ENCODE data around the gene MSRB1. TPM values are rescaled to one million over a fixed set of nuclear protein-coding genes. Genes with fewer than 3 reads are reported as not detected.
A peak's percentile ranks its signal among the peaks of the same experiment; 100 is the strongest.
"Not testable (repeated sequence)": the region's sequence is repeated elsewhere in the genome, so short reads cannot be mapped to it uniquely, and the experiment has no call there.

Gene MSRB1
- total and polyA plus RNA-seq, 11 donors, result 12.4 to 70.2 (median 33.7) TPM

DNA sequence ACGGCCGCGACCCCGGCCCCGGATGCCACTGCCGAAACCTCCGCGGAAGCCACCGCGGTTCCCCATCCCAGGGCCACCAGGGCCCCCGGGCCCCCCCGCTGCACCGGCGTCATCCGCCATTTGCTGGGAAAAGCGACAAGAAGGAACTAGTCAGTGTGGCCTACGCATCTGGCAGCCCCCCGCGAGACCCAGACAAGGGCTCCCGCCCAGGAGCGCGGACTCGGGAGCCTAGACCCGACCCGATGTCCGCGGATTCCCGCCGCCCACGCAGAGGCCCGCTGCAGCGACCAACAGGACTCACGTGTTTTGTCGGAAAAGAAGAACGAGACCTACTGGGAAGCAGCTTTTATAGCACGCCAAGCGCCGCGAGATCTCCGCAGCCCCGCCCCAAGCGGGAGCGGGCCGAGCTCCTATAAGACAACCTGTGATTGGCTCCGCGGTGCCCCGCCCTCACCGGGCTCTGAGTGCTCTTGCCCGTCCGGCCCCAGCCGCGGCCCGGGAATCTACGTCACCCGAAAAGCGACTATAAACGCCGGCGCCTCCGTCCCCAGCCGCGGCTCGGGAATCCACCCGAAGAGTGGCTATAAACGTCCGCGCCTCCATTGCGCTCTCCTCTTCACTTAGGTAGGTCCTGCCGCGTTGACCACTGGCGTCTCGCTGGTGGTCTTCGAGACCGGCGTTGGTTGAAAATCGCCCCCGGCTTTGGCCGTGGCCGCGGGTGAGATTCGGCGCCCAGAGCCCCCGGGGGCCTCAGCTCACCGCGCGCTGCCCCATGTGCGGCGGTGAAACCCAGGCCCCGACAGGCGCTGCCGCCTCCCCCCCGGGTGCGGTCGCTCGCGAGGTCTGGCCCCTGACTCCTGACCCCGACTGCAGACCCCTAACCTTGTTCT lies 21.8 kb upstream of the MSRB1 start, which contains the start of gene RPS2:
Gene RPS2, minus strand, starts transcription at position 321 of the 890 bp plus-strand sequence. Its CDS starts 201 bp downstream, at position 120.
- ATAC-seq (peak; percentile 95 to 99 (median 96)), DNase-seq (peak; percentile 98 to 100 (median 99))
- H3K36me3 ChIP-seq, result peaks cover 0 to 33% (median 31%) of the 10 kb centered on the region in 9 donors
- WGBS, 4 donors, result 1% methylated on average over 41 to 97 of the region's 97 CpGs
- H3K9me3 ChIP-seq, result no peaks in the 10 kb centered on the region
- peak within 1 kb of the TSS; percentile 65 to 100 (median 87) for H3K4me3 ChIP-seq
- peak within 1 kb of the TSS; percentile 85 to 99 (median 97) for H3K27ac ChIP-seq
- intact Hi-C loops (cut with DNase I), result no loop called here
- no peaks in the 10 kb centered on the region for H3K27me3 ChIP-seq
- H3K4me1 ChIP-seq, result peaks cover 7 to 46% (median 31%) of the 10 kb centered on the region in 12 donors
- TF ChIP-seq CTCF (IDR thresholded peaks at IDR 0.05), result peak in 5 of 12 donors; percentile 1 to 28 (median 9)
- peak; percentile 22 to 96 for TF ChIP-seq POLR2A (IDR thresholded peaks at IDR 0.05)

DNA sequence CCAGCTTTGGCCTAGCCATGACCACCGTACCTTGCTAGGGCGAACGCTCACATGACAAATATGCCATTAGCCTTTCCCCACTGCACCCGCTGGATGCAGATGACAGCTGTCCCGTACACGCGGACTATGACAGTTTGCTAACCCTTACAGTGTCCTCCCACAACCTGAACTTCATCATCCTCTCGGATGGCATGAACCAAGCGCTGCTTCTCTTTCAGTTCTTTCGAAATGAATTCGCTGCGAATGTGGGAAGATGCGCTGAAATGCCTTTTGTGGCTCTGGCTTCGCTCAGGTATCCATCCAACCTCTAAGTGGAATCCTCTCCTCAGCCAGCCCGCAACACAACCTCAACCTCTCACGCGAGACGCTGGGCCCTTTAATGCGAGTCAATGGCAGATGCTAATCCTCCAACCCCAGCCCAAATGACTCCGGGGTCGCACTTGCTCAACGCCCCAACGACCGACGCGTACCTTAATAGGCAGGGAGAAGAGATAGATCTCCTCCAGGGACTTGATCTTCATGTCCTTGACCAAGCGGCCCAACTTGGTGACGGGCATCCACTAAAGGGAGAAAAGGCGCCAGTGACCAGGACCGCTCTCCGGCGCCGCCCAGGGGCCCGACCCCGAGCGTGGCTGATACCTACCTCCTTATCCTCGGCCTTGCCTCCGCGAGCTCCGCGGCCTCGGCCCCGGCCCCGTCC lies 21.0 kb upstream of the MSRB1 start:
- Histone ChIP-seq H3K9me3 (no peaks in the 10 kb centered on the region), H3K36me3 (peaks cover 0 to 33% (median 31%) of the 10 kb centered on the region in 9 donors), H3K27me3 (no peaks in the 10 kb centered on the region), H3K27ac (peak overlapping the region; percentile 85 to 99 (median 97)), H3K4me1 (peaks cover 7 to 49% (median 33%) of the 10 kb centered on the region in 12 donors), H3K4me3 (peak overlapping the region; percentile 65 to 100 (median 87))
- intact Hi-C loops (cut with DNase I), result no loop called here
- peak in 3 of 4 donors; percentile 1 to 38 (median 16) for ATAC-seq
- 8 to 12% (median 11%) methylated on average over 40 to 44 of the region's 44 CpGs for WGBS, 4 donors
- DNase-seq, result peak in 3 of 5 donors; percentile 50 to 76 (median 58)
- peak in 6 of 12 donors; percentile 10 to 54 (median 28) for TF ChIP-seq CTCF (IDR thresholded peaks at IDR 0.05)
- TF ChIP-seq POLR2A (IDR thresholded peaks at IDR 0.05), result no peak

GRCh38 chr16:1962161-1963153 lies 19.5 kb upstream of the MSRB1 start:
- H3K27me3 ChIP-seq; H3K9me3 ChIP-seq; intact Hi-C loops (cut with DNase I); DNase-seq; ATAC-seq: not testable (repeated sequence)
- 85 to 90% (median 86%) methylated on average over 21 to 37 of the region's 37 CpGs for WGBS, 4 donors
- peak overlapping the region in 1 of 12 donors; percentile 5 for H3K27ac ChIP-seq
- peaks cover 0 to 33% (median 31%) of the 10 kb centered on the region in 9 donors for H3K36me3 ChIP-seq
- peak overlapping the region in 2 of 12 donors; percentile 95 to 99 for H3K4me3 ChIP-seq
- peaks cover 7 to 53% (median 37%) of the 10 kb centered on the region in 12 donors for H3K4me1 ChIP-seq

DNA sequence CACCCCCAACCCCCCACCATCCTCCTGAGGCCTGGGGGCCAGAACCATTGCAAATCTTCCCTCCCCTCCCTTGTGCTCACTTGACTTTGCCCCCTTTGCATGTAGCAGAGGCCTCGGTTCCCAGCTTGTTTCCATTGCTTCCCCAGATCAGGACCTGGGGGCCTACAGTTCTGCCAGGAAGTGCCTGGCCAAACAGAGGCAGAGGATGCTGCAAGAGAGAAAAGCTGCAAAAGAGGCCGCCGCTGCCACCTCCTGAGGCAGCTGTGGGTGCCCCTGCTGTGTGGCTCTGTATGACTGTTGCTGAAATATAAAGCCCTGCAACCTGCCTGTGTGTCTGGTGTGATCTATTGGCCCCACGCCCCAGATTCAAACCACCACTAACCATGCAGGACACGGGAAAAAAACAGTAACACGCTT lies 18.7 kb upstream of the MSRB1 start:
- no peak for TF ChIP-seq POLR2A (IDR thresholded peaks at IDR 0.05)
- TF ChIP-seq CTCF (IDR thresholded peaks at IDR 0.05), result no peak
- Histone ChIP-seq H3K36me3 (peaks cover 0 to 33% (median 31%) of the 10 kb centered on the region in 9 donors), H3K9me3 (no peaks in the 10 kb centered on the region), H3K4me3 (peak overlapping the region in 1 of 12 donors; percentile 3), H3K4me1 (peaks cover 7 to 53% (median 37%) of the 10 kb centered on the region in 12 donors), H3K27me3 (no peaks in the 10 kb centered on the region), H3K27ac (no peak overlapping the region)
- DNase-seq, result no peak
- ATAC-seq, result no peak
- intact Hi-C loops (cut with DNase I), result loop anchor here in 1 of 10 donors (1.0 kb wide), 1 partner anchor 18 kb away; the partner anchor contains the start of gene MSRB1
- WGBS, 4 donors, result 60 to 72% (median 66%) methylated on average over 6 of the region's 6 CpGs
